GM12878 (cell line): Measurements from ENCODE around the gene HEATR3. TPM values are rescaled to one million over a fixed set of nuclear protein-coding genes. Genes with fewer than 3 reads are reported as not detected.

Source experiments
- ATAC-seq: fragments of 200-7000 bp; cut with Tn5 transposase; 3 replicates; pipeline ENCODE4 v1.9.1; 2020; ENCODE audit warnings: mild to moderate bottlenecking, moderate library complexity
- BruUV-seq: library from RNA; stranded (reverse); fragments of 400-500 nt; replicated peaks from 2 replicates; lab custom pipeline; 2021; lab: Mats Ljungman, UMichigan
- CTCF ChIA-PET: fragments of 300-600 bp; sonication (Branson Sonifier 250); formaldehyde crosslinking; extraction: SDS; loops from one replicate; lab custom pipeline; 2021; ENCODE audit warnings: inconsistent platforms; lab: Yijun Ruan, JAX
- POLR2A ChIA-PET: fragments of 350-600 bp; formaldehyde crosslinking; extraction: SDS; loops from one replicate; lab custom pipeline; 2021; ENCODE audit warnings: inconsistent platforms; lab: Charles Lee
- RAD21 ChIA-PET: fragments of 300-600 bp; sonication (Branson Sonifier 250); formaldehyde crosslinking; loops from one replicate; lab custom pipeline; 2023; ENCODE audit warnings: antibody characterized with exemption; ENCODE audit not compliant: unreplicated experiment; lab: Charles Lee
- SMC1A ChIA-PET: fragments of 300-600 bp; sonication (Branson Sonifier 250); formaldehyde crosslinking; loops from one replicate; lab custom pipeline; 2023; ENCODE audit not compliant: unreplicated experiment, uncharacterized antibody; lab: Charles Lee
- DNase-seq: peaks from one replicate; pipeline ENCODE4 v3.0.0-alpha.2; 2011; ENCODE audit warnings: low read depth, low spot score
- FAIRE-seq: peaks from 3 replicates; lab custom pipeline; 2011; peaks lifted over from hg19 to GRCh38; lab: Jason Lieb, UNC
- H2AFZ ChIP-seq: 2 replicates; pipeline ENCODE4 v1.6.0; 2011; ENCODE audit warnings: low read depth, low read length, control low read depth; ENCODE audit not compliant: control insufficient read depth
- H3K27ac ChIP-seq: 2 replicates; pipeline ENCODE4 v1.5.1; 2011; ENCODE audit warnings: control low read depth; ENCODE audit not compliant: control insufficient read depth, insufficient read depth
- H3K27me3 ChIP-seq, 2 experiments: replicated peaks in 1 of 2; 2 replicates each; pipeline versions ENCODE4 v1.6.0 to v1.6.1; 2011; ENCODE audit warnings: low read length in 1 of 2; ENCODE audit not compliant: control insufficient read depth in 2 of 2, insufficient read depth in 2 of 2
- H3K36me3 ChIP-seq, 2 experiments: 2 replicates each; pipeline ENCODE4 v1.5.1; 2011; ENCODE audit warnings: low read length in 1 of 2; ENCODE audit not compliant: control insufficient read depth in 2 of 2, insufficient read depth in 2 of 2
- H3K4me1 ChIP-seq: 2 replicates; pipeline ENCODE4 v1.6.1; 2011; ENCODE audit warnings: mild to moderate bottlenecking, low read length, moderate library complexity, mixed read lengths; ENCODE audit not compliant: control insufficient read depth, insufficient read depth
- H3K4me2 ChIP-seq: 2 replicates; pipeline ENCODE4 v1.6.0; 2011; ENCODE audit warnings: control low read depth; ENCODE audit not compliant: control insufficient read depth, insufficient read depth
- H3K4me3 ChIP-seq: fragments of 200-600 bp; sonication (generic); 2 replicates; pipeline ENCODE4 v1.5.1; 2016
- H3K79me2 ChIP-seq: 2 replicates; pipeline ENCODE4 v1.6.0; 2011; ENCODE audit warnings: low read length; ENCODE audit not compliant: control insufficient read depth, insufficient read depth
- H3K9ac ChIP-seq: 2 replicates; pipeline ENCODE4 v1.8.0; 2011; ENCODE audit warnings: low read length, control low read depth, mixed read lengths; ENCODE audit not compliant: control insufficient read depth, insufficient read depth
- H3K9me3 ChIP-seq: replicated peaks from 3 replicates; pipeline ENCODE4 v1.5.1; 2011; ENCODE audit warnings: mild to moderate bottlenecking, low read length; ENCODE audit not compliant: control insufficient read depth, insufficient read depth
- H4K20me1 ChIP-seq: 2 replicates; pipeline ENCODE4 v1.6.0; 2011; ENCODE audit not compliant: control insufficient read depth, insufficient read depth
- EP300 ChIP-seq, 2 experiments: fragments of 150-350 bp in 1 of 2; IDR thresholded peaks; 2 replicates each; pipeline ENCODE4 v1.6.1; 2011 to 2012; ENCODE audit warnings: low read depth in 2 of 2, low read length in 2 of 2, borderline replicate concordance in 1 of 2, improper control_type of control experiment in 1 of 2, inconsistent platforms in 1 of 2; ENCODE audit not compliant: control insufficient read depth in 1 of 2
- FOXM1 ChIP-seq: IDR thresholded peaks from 2 replicates; pipeline ENCODE4 v1.6.1; 2012; ENCODE audit warnings: low read depth, mild to moderate bottlenecking, inconsistent platforms, low read length, moderate library complexity
- JUNB ChIP-seq: IDR thresholded peaks from 2 replicates; pipeline ENCODE4 v1.6.1; 2016; ENCODE audit warnings: antibody characterized with exemption, mild to moderate bottlenecking
- MEF2A ChIP-seq: IDR thresholded peaks from 2 replicates; pipeline ENCODE4 v1.6.1; 2011; ENCODE audit warnings: low read depth, mild to moderate bottlenecking, low read length, moderate library complexity; ENCODE audit not compliant: insufficient read depth
- NBN ChIP-seq: fragments of 450-650 bp; IDR thresholded peaks from 2 replicates; pipeline ENCODE4 v1.6.1; 2016
- NR2F1 ChIP-seq: fragments of 450-650 bp; conservative IDR thresholded peaks from 2 replicates; pipeline ENCODE4 v1.6.1; 2017; ENCODE audit warnings: mild to moderate bottlenecking
- PAX8 ChIP-seq: fragments of 450-650 bp; IDR thresholded peaks from 2 replicates; pipeline ENCODE4 v1.6.1; 2017; ENCODE audit warnings: mild to moderate bottlenecking, moderate library complexity
- RELA ChIP-seq: fragments of 450-650 bp; IDR thresholded peaks from 2 replicates; pipeline ENCODE4 v1.8.0; 2014; ENCODE audit warnings: borderline replicate concordance; ENCODE audit not compliant: partially characterized antibody
- SIX5 ChIP-seq: IDR thresholded peaks from 2 replicates; pipeline ENCODE4 v1.6.1; 2011; ENCODE audit warnings: mild to moderate bottlenecking, low read depth, low read length, moderate library complexity; ENCODE audit not compliant: severe bottlenecking
- SKIL ChIP-seq: fragments of 450-650 bp; IDR thresholded peaks from 2 replicates; pipeline ENCODE4 v1.6.1; 2017; ENCODE audit warnings: mild to moderate bottlenecking, low read depth, inconsistent platforms; ENCODE audit not compliant: poor library complexity, severe bottlenecking
- SMARCA5 ChIP-seq: fragments of 450-650 bp; IDR thresholded peaks from 2 replicates; pipeline ENCODE4 v1.6.1; 2017; ENCODE audit warnings: mild to moderate bottlenecking
- ZBTB11 ChIP-seq: fragments of 450-650 bp; formaldehyde crosslinking; IDR thresholded peaks from 2 replicates; pipeline ENCODE4 v1.5.0; 2022; ENCODE audit warnings: mild to moderate bottlenecking, missing genetic modification characterization
- ZNF24 ChIP-seq: fragments of 450-650 bp; IDR thresholded peaks from 2 replicates; pipeline ENCODE4 v1.6.1; 2017; ENCODE audit warnings: antibody characterized with exemption, mild to moderate bottlenecking
- WGBS: methylation state at CpG from one replicate; pipeline ENCODE4 v1.1.6; 2016; ENCODE audit warnings: low lambda C conversion rate; ENCODE audit not compliant: insufficient replicate concordance, insufficient coverage; ENCODE audit errors: missing lambda C conversion rate; 5-methylcytosine and 5-hydroxymethylcytosine counted together
- in situ Hi-C: fragments of 300-500 bp; cut with MboI; formaldehyde crosslinking; loops from 9 replicates; pipeline ENCODE4 v1.14.3; 2018; ENCODE audit warnings: mixed read lengths
- intact Hi-C: fragments of 100-400 bp; cut with micrococcal nuclease; formaldehyde crosslinking; loops from one replicate; pipeline ENCODE4 v1.14.2; 2022; ENCODE audit not compliant: unreplicated experiment
- polyA plus RNA-seq, 11 experiments: library from polyadenylated mRNA; depleted of rRNA in 4 of 11; unstranded in 6 of 11; stranded (reverse) in 5 of 11; fragments of >200 nt; fragmentation: Nextera tagmentation in 4 of 11; fragmentation: Illumina TruSeq in 1 of 11; extraction: Ambion mirVana in 4 of 11; extraction: Trizol in 1 of 11; gene quantifications; 1 replicate in 1 of 11; 2 replicates in 10 of 11; pipeline versions ENCODE4 v1.2.1 to v1.2.3, GENCODE V29; 2011 to 2016; ENCODE audit warnings: inconsistent platforms in 2 of 11, missing spikeins in 2 of 11, low read depth in 1 of 11
- total RNA-seq, 4 experiments: library from RNA; depleted of rRNA in 3 of 4; stranded (reverse); fragments of >200 nt in 3 of 4; fragmentation: Illumina TruSeq in 1 of 4; extraction: Trizol in 1 of 4; gene quantifications; 2 replicates each; pipeline versions ENCODE4 v1.2.1 to v1.2.3, GENCODE V29; 2013 to 2021

HEATR3 gene
- total and polyA plus RNA-seq, 10 of the 15 experiments (the other 5 are each of a cell fraction or from before 2014, with no cell fraction given), result 1.5 to 30.0 (median 17.7) TPM

GRCh38 chr16:50151756-50152155 lies 86.0 kb downstream of the HEATR3 start:
- RAD21 ChIA-PET, result interaction anchor here (0.8 to 1.5 kb wide), 4 partner anchors 30 to 127 kb away, joined by 3 to 11 read pairs (median 4); partner anchors contain the start of gene CNEP1R1
- H2AFZ ChIP-seq, result peak overlapping the region; percentile 93
- peaks cover 7% of the 10 kb centered on the region; the same call in 1 of the 2 replicates for H4K20me1 ChIP-seq
- DNase-seq, result no peak
- no peak for ATAC-seq
- SMC1A ChIA-PET, result interaction anchor here (0.5 to 3.1 kb wide), 16 partner anchors 10 to 203 kb away, joined by 3 to 17 read pairs (median 3); partner anchors contain the start of gene CNEP1R1
- H3K27me3 ChIP-seq, result no peaks in the 10 kb centered on the region
- in situ Hi-C loops, result no loop called here
- FAIRE-seq, result no peak
- peaks cover 32% of the 10 kb centered on the region for H3K79me2 ChIP-seq
- H3K36me3 ChIP-seq, result no peaks in the 10 kb centered on the region
- TF ChIP-seq PAX8, result no peak
- TF ChIP-seq SIX5, result no peak
- TF ChIP-seq SMARCA5, result no peak
- no peak for TF ChIP-seq NBN
- TF ChIP-seq SKIL, result no peak
- no peak for TF ChIP-seq ZBTB11 (CRISPR knock-in tag)
- no peak for TF ChIP-seq FOXM1
- TF ChIP-seq MEF2A, result no peak
- TF ChIP-seq NR2F1, result no peak
- no peak for TF ChIP-seq EP300 (IDR thresholded peaks at IDR 0.05; ENCODE audit: borderline replicate concordance in 1 of 2, control insufficient read depth in 1 of 2, low read depth in 2 of 2, low read length in 2 of 2)
- TF ChIP-seq JUNB, result no peak
- TF ChIP-seq RELA, result no peak
- TF ChIP-seq ZNF24, result no peak
- 68% methylated on average over 11 of the region's 11 CpGs for WGBS
- peak overlapping the region; percentile 64 for H3K4me3 ChIP-seq
- POLR2A ChIA-PET, result interaction anchor here (0.6 to 3.2 kb wide), 9 partner anchors 11 to 535 kb away, joined by 3 to 18 read pairs (median 4); no protein-coding TSS in a partner anchor
- H3K4me2 ChIP-seq, result peak overlapping the region; percentile 62
- H3K4me1 ChIP-seq, result peaks cover 6% of the 10 kb centered on the region
- peak overlapping the region; percentile 96 for H3K27ac ChIP-seq
- peak overlapping the region; percentile 79; the same call in 1 of the 2 replicates for H3K9ac ChIP-seq
- no peaks in the 10 kb centered on the region for H3K9me3 ChIP-seq
- no TSS peak for BruUV-seq
- CTCF ChIA-PET, result interaction anchor here (1.0 to 2.4 kb wide), 8 partner anchors 10 to 128 kb away, joined by 3 to 14 read pairs (median 6); partner anchors contain the start of genes CNEP1R1 and HEATR3
- intact Hi-C loops, result loop anchor here (1.0 to 10.0 kb wide), 5 partner anchors 31 to 593 kb away; partner anchors contain the start of genes CNEP1R1 and CYLD
